ENCODE measurements around the gene COL4A5. TPM values are rescaled to one million over a fixed set of nuclear protein-coding genes. Genes with fewer than 3 reads are reported as not detected.

Gene COL4A5
- total and polyA plus RNA-seq, 4 donors: 0.63 to 10.3 (median 1.2) TPM

GRCh38 chrX:108558217-108558616 is 118.6 kb downstream of the COL4A5 start:
- no peak overlapping the region for H3K27ac ChIP-seq (ENCODE audit: low read depth in 1 of 2, low read length in 2 of 2)
- H3K4me3 ChIP-seq (ENCODE audit: low read depth in 1 of 3, low read length in 3 of 3): no peak overlapping the region
- 86% methylated on average over 1 of the region's 1 CpG for WGBS
- no peaks in the 10 kb centered on the region for H3K36me3 ChIP-seq (ENCODE audit: control insufficient read depth in 4 of 4, insufficient read depth in 3 of 4, low read depth in 1 of 4, low read length in 3 of 4)
- no peaks in the 10 kb centered on the region for H3K27me3 ChIP-seq (ENCODE audit: control insufficient read depth in 4 of 4, insufficient read depth in 4 of 4, low read length in 3 of 4)
- no peak overlapping the region for H3K9ac ChIP-seq (ENCODE audit: low read depth in 1 of 2, low read length in 2 of 2)
- H3K4me1 ChIP-seq (ENCODE audit: control insufficient read depth in 4 of 4, insufficient read depth in 4 of 4, low read length in 3 of 4): no peaks in the 10 kb centered on the region
- TF ChIP-seq SP1 (IDR thresholded peaks at IDR 0.05) (no peak), ATF3 (IDR thresholded peaks at IDR 0.05) (no peak), GABPA (IDR thresholded peaks at IDR 0.05 in 1 of 2, conservative IDR thresholded peaks at IDR 0.05 in 1 of 2) (no peak), FOXA1 (IDR thresholded peaks at IDR 0.05) (no peak), CTCF (IDR thresholded peaks at IDR 0.05; ENCODE audit: low read depth, low read length, missing input control) (no peak)
- H3K9me3 ChIP-seq (ENCODE audit: control insufficient read depth in 4 of 4, low read length in 3 of 4): no peaks in the 10 kb centered on the region
- no peak for DNase-seq (ENCODE audit: low spot score)

GRCh38 chrX:108573136-108573535 is 133.5 kb downstream of the COL4A5 start:
- no peak overlapping the region for H3K4me3 ChIP-seq (ENCODE audit: low read depth in 1 of 3, low read length in 3 of 3)
- TF ChIP-seq NR2F2 (IDR thresholded peaks at IDR 0.05): no peak
- TF ChIP-seq RXRA (IDR thresholded peaks at IDR 0.05): no peak
- TF ChIP-seq SP1 (IDR thresholded peaks at IDR 0.05): no peak
- no peak for TF ChIP-seq JUND (IDR thresholded peaks at IDR 0.05)
- no peak for TF ChIP-seq HNF4A (conservative IDR thresholded peaks at IDR 0.05)
- no peak for TF ChIP-seq YY1 (IDR thresholded peaks at IDR 0.05)
- TF ChIP-seq RAD21 (IDR thresholded peaks at IDR 0.05): no peak
- TF ChIP-seq EGR1 (IDR thresholded peaks at IDR 0.05; ENCODE audit: low read depth in 2 of 2): no peak
- TF ChIP-seq FOXA2 (IDR thresholded peaks at IDR 0.05): no peak
- no peak for TF ChIP-seq ZBTB33 (IDR thresholded peaks at IDR 0.05)
- no peak for TF ChIP-seq FOXA1 (IDR thresholded peaks at IDR 0.05)
- no peak for TF ChIP-seq MAX (IDR thresholded peaks at IDR 0.05)
- no peak for TF ChIP-seq ATF3 (IDR thresholded peaks at IDR 0.05)
- TF ChIP-seq GABPA (IDR thresholded peaks at IDR 0.05 in 1 of 2, conservative IDR thresholded peaks at IDR 0.05 in 1 of 2): no peak
- TF ChIP-seq REST (IDR thresholded peaks at IDR 0.05): no peak
- TF ChIP-seq TAF1 (conservative IDR thresholded peaks at IDR 0.05): no peak
- no peak for TF ChIP-seq CTCF (IDR thresholded peaks at IDR 0.05; ENCODE audit: low read depth, low read length, missing input control)
- no peak for TF ChIP-seq HNF4G (IDR thresholded peaks at IDR 0.05)
- H3K9ac ChIP-seq (ENCODE audit: low read depth in 1 of 2, low read length in 2 of 2): no peak overlapping the region
- no peaks in the 10 kb centered on the region for H3K4me1 ChIP-seq (ENCODE audit: control insufficient read depth in 4 of 4, insufficient read depth in 4 of 4, low read length in 3 of 4)
- H3K36me3 ChIP-seq (ENCODE audit: control insufficient read depth in 4 of 4, insufficient read depth in 3 of 4, low read depth in 1 of 4, low read length in 3 of 4): no peaks in the 10 kb centered on the region
- DNase-seq (ENCODE audit: low spot score): no peak
- no peaks in the 10 kb centered on the region for H3K9me3 ChIP-seq (ENCODE audit: control insufficient read depth in 4 of 4, low read length in 3 of 4)
- H3K27ac ChIP-seq (ENCODE audit: low read depth in 1 of 2, low read length in 2 of 2): no peak overlapping the region
- H3K27me3 ChIP-seq (ENCODE audit: control insufficient read depth in 4 of 4, insufficient read depth in 4 of 4, low read length in 3 of 4): no peaks in the 10 kb centered on the region
